Measurements from ENCODE around the gene METTL5.

METTL5 gene

DNA sequence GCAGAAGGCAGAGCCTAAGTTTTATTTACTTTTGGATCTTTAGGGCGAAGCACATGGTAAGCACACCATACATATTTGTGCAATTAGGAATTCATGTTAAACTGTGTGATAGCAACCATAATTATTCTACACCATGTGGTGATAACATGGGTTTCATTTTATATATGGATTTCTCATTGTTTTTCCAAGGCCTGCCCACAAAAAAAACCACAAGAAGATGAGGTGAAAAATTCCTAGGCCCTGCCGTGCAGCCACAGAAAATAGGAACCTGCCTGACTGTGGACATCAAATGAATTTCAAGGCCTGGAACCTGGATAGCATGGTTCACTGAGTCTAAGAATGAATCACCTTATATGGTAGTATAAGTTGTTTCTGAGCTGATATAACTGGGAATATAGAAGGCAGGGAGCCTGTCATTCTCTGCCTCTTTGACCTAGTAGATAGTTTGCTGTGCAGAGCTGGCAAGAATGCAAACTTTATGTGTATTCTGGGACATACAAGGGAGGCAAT lies 48.4 kb downstream of the METTL5 start:
- Histone ChIP-seq H3K36me3 (ENCODE audit: control insufficient read depth, insufficient read depth, low read length, severe bottlenecking) (no peaks in the 10 kb centered on the region), H3K9me3 (ENCODE audit: control insufficient read depth, low read length) (no peaks in the 10 kb centered on the region), H3K4me1 (ENCODE audit: control insufficient read depth, insufficient read depth, low read length) (no peaks in the 10 kb centered on the region), H3K4me3 (ENCODE audit: low read length) (no peak overlapping the region), H3K27me3 (replicated peaks; ENCODE audit: control insufficient read depth, insufficient read depth, low read length) (no peaks in the 10 kb centered on the region), H3K9ac (ENCODE audit: low read length) (no peak overlapping the region)
- DNase-seq (ENCODE audit: low read depth), result peak; percentile 24

DNA sequence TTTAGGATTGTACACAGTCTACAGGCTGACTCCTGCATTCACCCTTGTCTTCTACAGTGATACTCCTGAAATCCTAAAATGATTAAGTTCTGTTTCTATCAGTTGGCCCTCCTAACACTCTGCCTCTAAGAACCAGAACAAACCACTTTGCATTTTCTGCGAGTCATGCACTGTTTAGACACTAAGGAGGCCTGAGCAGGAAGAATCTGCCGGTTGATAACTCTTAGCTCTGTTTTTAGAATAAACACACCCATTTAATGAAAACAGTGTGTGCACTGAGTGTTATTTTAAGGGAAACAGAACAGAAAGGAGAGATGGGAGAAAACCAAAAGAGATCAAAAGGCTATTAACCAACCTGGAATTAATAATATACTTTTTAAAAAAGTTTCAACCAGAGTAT lies 48.9 kb downstream of the METTL5 start:
- H3K9ac ChIP-seq (ENCODE audit: low read length), result no peak overlapping the region
- H3K9me3 ChIP-seq (ENCODE audit: control insufficient read depth, low read length), result no peaks in the 10 kb centered on the region
- H3K4me3 ChIP-seq (ENCODE audit: low read length), result no peak overlapping the region
- no peaks in the 10 kb centered on the region for H3K4me1 ChIP-seq (ENCODE audit: control insufficient read depth, insufficient read depth, low read length)
- DNase-seq (ENCODE audit: low read depth), result peak; percentile 64
- no peaks in the 10 kb centered on the region for H3K27me3 ChIP-seq (replicated peaks; ENCODE audit: control insufficient read depth, insufficient read depth, low read length)
- H3K36me3 ChIP-seq (ENCODE audit: control insufficient read depth, insufficient read depth, low read length, severe bottlenecking), result no peaks in the 10 kb centered on the region

DNA sequence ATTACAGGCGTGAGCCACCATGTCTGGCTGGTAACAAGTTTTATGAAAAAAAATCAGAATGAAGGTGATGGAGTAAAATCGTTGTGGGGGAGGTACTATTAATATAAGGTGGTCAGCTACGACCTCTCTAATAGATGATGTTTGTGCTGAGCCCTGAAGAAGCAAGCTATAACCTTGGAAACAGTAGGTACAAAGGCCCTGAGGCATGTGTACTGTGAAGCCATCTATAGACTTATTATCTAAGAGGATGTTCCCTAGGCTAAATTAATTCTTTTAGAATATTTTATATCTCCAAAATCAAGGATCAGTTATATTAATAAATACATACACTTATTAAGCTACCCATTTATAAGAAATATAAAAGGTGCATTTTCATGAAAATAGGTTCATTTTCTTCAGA lies 49.4 kb downstream of the METTL5 start:
- Histone ChIP-seq H3K4me1 (ENCODE audit: control insufficient read depth, insufficient read depth, low read length) (no peaks in the 10 kb centered on the region), H3K4me3 (ENCODE audit: low read length) (no peak overlapping the region), H3K9ac (ENCODE audit: low read length) (no peak overlapping the region), H3K9me3 (ENCODE audit: control insufficient read depth, low read length) (no peaks in the 10 kb centered on the region), H3K27me3 (replicated peaks; ENCODE audit: control insufficient read depth, insufficient read depth, low read length) (no peaks in the 10 kb centered on the region), H3K36me3 (ENCODE audit: control insufficient read depth, insufficient read depth, low read length, severe bottlenecking) (no peaks in the 10 kb centered on the region)
- no peak for DNase-seq (ENCODE audit: low read depth)

DNA sequence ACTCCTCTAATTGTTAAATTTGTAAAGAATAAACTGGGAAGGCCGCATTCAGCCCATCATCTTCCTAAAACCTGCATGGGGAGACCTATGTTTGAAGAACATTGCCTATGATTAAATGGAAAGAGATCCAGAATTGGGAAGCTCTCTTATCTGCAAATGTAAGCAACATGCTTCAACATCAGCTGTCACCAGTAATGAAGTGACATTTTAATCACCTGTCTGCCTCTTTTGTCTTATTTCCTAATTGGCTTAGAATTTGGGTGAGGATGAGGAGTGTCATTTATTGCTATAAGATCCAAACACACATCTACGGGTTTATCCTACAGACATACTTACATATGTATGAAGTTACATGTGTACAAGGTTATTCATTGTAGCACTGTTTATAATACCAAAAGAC lies 52.1 kb downstream of the METTL5 start:
- no peaks in the 10 kb centered on the region for H3K36me3 ChIP-seq (ENCODE audit: control insufficient read depth, insufficient read depth, low read length, severe bottlenecking)
- H3K4me1 ChIP-seq (ENCODE audit: control insufficient read depth, insufficient read depth, low read length), result no peaks in the 10 kb centered on the region
- H3K9me3 ChIP-seq (ENCODE audit: control insufficient read depth, low read length), result no peaks in the 10 kb centered on the region
- H3K9ac ChIP-seq (ENCODE audit: low read length), result no peak overlapping the region
- H3K4me3 ChIP-seq (ENCODE audit: low read length), result no peak overlapping the region
- no peak for DNase-seq (ENCODE audit: low read depth)
- peaks cover 18% of the 10 kb centered on the region for H3K27me3 ChIP-seq (replicated peaks; ENCODE audit: control insufficient read depth, insufficient read depth, low read length)

DNA sequence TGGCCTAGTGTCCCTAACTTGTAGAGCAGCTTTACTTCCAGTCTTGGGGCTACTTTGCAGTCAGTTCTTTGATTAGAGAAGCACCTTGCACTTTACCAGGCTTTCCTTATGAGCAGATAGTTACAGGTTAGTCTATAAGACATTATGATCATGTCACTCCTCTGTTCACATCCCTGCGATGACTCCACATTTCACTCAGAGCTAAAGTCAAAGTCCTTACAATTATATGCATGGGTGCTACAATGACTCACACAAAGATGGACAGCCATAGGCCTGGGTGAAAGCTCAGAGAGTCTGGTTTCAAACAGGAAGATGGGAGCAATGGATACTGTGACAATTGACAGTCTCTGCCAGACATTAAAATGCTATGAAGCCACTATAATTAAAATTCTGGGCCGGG lies 53.1 kb downstream of the METTL5 start:
- Histone ChIP-seq H3K36me3 (ENCODE audit: control insufficient read depth, insufficient read depth, low read length, severe bottlenecking) (no peaks in the 10 kb centered on the region), H3K4me3 (ENCODE audit: low read length) (no peak overlapping the region), H3K9ac (ENCODE audit: low read length) (no peak overlapping the region), H3K4me1 (ENCODE audit: control insufficient read depth, insufficient read depth, low read length) (no peaks in the 10 kb centered on the region), H3K9me3 (ENCODE audit: control insufficient read depth, low read length) (no peaks in the 10 kb centered on the region), H3K27me3 (replicated peaks; ENCODE audit: control insufficient read depth, insufficient read depth, low read length) (peaks cover 21% of the 10 kb centered on the region)
- DNase-seq (ENCODE audit: low read depth), result no peak

DNA sequence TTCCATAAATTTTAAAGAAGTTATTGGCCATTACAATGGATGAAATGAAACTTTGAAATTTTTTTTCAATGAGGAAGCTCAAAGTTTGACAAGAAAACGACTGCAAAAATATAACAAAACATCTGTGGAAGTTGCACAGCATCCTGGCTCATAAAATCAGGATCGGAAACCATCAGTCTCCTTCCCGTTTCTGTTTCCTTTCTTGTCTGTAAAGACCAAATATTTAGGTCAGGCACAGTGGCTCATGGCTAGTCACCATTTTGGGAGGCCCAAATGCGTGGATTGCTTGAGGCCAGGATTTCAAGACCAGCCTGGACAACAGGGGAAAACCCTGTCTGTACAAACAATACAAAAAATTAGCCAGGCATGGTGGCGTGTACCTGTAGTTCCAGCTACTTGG lies 53.7 kb downstream of the METTL5 start:
- no peak for DNase-seq (ENCODE audit: low read depth)
- H3K4me3 ChIP-seq (ENCODE audit: low read length), result no peak overlapping the region
- no peaks in the 10 kb centered on the region for H3K4me1 ChIP-seq (ENCODE audit: control insufficient read depth, insufficient read depth, low read length)
- H3K27me3 ChIP-seq (replicated peaks; ENCODE audit: control insufficient read depth, insufficient read depth, low read length), result peaks cover 21% of the 10 kb centered on the region
- H3K9me3 ChIP-seq (ENCODE audit: control insufficient read depth, low read length), result no peaks in the 10 kb centered on the region
- no peaks in the 10 kb centered on the region for H3K36me3 ChIP-seq (ENCODE audit: control insufficient read depth, insufficient read depth, low read length, severe bottlenecking)
- H3K9ac ChIP-seq (ENCODE audit: low read length), result no peak overlapping the region

DNA sequence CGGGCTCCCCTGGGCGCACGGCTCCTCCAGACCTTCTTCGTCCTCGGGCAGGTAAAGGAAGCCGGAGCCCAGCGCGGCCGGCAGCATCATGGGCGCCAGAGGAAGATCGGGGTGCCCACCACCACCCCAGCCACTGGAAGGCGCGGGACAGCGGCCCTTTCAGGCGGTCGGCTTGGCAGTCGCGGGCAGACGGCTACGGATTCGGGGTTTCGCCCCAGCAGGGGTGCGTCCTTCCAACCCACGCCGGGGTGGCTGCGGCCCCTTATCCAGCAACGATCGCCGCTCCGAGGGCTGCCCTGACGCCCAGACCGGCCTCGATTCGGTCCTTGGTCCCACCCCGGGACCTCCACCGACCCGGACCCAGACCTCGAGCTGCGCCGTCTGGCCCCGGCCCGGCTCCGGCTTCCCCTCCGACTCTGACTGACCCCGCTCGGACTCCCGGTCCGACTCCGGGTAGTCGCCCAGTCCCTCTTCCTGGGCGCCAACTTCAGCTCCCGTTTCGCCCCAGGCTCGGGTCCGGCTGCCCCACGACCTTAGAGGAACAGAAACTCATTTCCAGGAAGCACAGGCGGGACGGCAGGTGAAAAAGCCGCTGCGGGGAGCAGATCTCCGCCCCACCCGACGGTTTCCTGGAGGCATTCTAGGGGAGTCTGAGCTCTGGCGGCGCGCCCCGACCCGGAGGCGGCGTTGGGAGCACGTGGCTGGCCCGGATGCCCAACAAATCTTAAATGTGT lies 56.3 kb downstream of the METTL5 start:
- H3K4me3 ChIP-seq (ENCODE audit: low read length), result peak overlapping the region; percentile 74
- no peaks in the 10 kb centered on the region for H3K4me1 ChIP-seq (ENCODE audit: control insufficient read depth, insufficient read depth, low read length)
- H3K9ac ChIP-seq (ENCODE audit: low read length), result peak overlapping the region; percentile 58
- peaks cover 21% of the 10 kb centered on the region for H3K27me3 ChIP-seq (replicated peaks; ENCODE audit: control insufficient read depth, insufficient read depth, low read length)
- no peak for DNase-seq (ENCODE audit: low read depth)
- no peaks in the 10 kb centered on the region for H3K9me3 ChIP-seq (ENCODE audit: control insufficient read depth, low read length)
- H3K36me3 ChIP-seq (ENCODE audit: control insufficient read depth, insufficient read depth, low read length, severe bottlenecking), result no peaks in the 10 kb centered on the region

DNA sequence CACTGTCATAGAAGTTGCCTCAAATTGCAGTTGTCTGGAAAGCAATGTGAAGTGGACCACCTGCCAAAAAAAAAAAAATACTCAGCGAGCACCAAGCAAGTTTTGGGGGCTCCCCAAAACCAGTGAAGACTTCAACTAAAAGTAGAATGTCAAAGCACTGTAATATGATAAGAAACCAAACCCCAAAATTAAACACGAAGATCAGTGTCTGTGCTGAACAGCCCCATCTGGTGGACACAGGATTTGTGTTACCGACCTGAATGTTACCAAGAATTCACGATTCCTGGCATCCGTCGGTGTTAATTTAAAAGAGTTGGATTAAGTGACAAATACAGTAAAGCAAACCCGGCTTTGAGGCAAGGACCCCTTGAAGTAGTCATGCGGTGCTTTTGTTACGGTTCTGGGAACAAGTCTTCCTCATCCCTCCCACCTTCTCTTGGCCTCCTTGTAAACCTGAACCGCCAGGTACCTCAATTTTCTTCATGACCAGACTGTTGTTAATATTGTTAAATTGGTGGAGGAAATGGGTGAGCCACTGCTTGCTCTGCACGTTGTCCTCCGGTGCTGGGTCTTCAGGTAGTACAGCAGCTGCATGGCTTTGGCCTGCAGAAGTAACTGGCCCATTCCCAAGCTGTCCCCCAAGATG lies 57.3 kb downstream of the METTL5 start:
- no peaks in the 10 kb centered on the region for H3K4me1 ChIP-seq (ENCODE audit: control insufficient read depth, insufficient read depth, low read length)
- H3K9me3 ChIP-seq (ENCODE audit: control insufficient read depth, low read length), result peaks cover 2% of the 10 kb centered on the region
- peaks cover 21% of the 10 kb centered on the region for H3K27me3 ChIP-seq (replicated peaks; ENCODE audit: control insufficient read depth, insufficient read depth, low read length)
- H3K36me3 ChIP-seq (ENCODE audit: control insufficient read depth, insufficient read depth, low read length, severe bottlenecking), result no peaks in the 10 kb centered on the region
- H3K4me3 ChIP-seq (ENCODE audit: low read length), result no peak overlapping the region
- peak; percentile 83 for DNase-seq (ENCODE audit: low read depth)
- H3K9ac ChIP-seq (ENCODE audit: low read length), result no peak overlapping the region

DNA sequence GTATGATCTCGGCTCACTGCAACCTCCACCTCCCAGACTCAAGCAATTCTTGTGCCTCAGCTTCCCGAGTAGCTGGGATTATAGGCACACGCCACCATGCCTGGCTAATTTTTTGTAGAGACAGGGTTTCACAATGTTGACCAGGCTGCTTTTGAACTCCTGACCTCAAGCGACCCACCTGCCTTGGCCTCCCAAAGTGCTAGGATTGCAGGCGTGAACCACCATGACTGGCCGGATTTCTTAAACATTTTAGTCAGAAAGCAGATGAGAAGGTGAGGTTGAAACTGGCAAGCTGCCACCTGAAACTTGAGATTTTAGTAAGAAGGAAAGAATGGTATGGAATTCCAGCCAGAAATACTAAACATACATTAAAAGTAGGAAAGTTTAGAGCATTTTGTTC lies 59.2 kb downstream of the METTL5 start:
- Histone ChIP-seq H3K9me3 (ENCODE audit: control insufficient read depth, low read length) (peaks cover 4% of the 10 kb centered on the region), H3K36me3 (ENCODE audit: control insufficient read depth, insufficient read depth, low read length, severe bottlenecking) (no peaks in the 10 kb centered on the region), H3K4me1 (ENCODE audit: control insufficient read depth, insufficient read depth, low read length) (no peaks in the 10 kb centered on the region)

DNA sequence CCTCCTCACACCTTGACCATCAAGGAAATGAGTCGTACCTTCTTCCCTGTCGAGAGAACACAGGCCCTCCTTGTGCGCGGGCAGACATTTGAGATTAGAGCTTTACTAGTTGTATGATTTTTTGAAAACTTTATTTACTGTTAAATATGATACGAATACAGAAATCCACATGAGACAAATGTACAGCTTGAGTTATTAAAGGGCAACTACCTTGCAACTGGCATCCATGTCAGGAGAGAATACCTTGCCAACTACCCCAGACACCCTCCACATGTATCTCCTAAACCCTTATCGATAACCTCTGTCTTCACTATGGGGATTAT lies 62.8 kb downstream of the METTL5 start:
- DNase-seq (ENCODE audit: low read depth), result no peak
- Histone ChIP-seq H3K4me1 (ENCODE audit: control insufficient read depth, insufficient read depth, low read length) (no peaks in the 10 kb centered on the region), H3K4me3 (ENCODE audit: low read length) (no peak overlapping the region), H3K27me3 (replicated peaks; ENCODE audit: control insufficient read depth, insufficient read depth, low read length) (peaks cover 3% of the 10 kb centered on the region), H3K9me3 (ENCODE audit: control insufficient read depth, low read length) (peaks cover 4% of the 10 kb centered on the region), H3K9ac (ENCODE audit: low read length) (no peak overlapping the region), H3K36me3 (ENCODE audit: control insufficient read depth, insufficient read depth, low read length, severe bottlenecking) (no peaks in the 10 kb centered on the region)

More for the DNA sequence above, 59.2 kb downstream of the METTL5 start:
- DNase-seq (ENCODE audit: low read depth), result peak; percentile 51
- H3K4me3 ChIP-seq (ENCODE audit: low read length), result no peak overlapping the region
- no peak overlapping the region for H3K9ac ChIP-seq (ENCODE audit: low read length)
- H3K27me3 ChIP-seq (replicated peaks; ENCODE audit: control insufficient read depth, insufficient read depth, low read length), result peaks cover 24% of the 10 kb centered on the region
